SK-N-SH (cell line): ENCODE results near the gene EHBP1L1. TPM values are rescaled to one million over a fixed set of nuclear protein-coding genes. Genes with fewer than 3 reads are reported as not detected.

ENCODE experiments used
- CTCF ChIA-PET: fragments of 300-600, 350-600 bp; formaldehyde crosslinking; extraction: SDS; loops from one replicate; lab custom pipeline; 2021; lab: Yijun Ruan, JAX
- POLR2A ChIA-PET: fragments of 350-600 bp; sonication (Branson Sonifier 250); formaldehyde crosslinking; extraction: SDS; loops from one replicate; lab custom pipeline; 2020; ENCODE audit warnings: antibody characterized with exemption, inconsistent platforms; lab: Yijun Ruan, JAX
- DNase-seq: peaks from one replicate; pipeline ENCODE4 v3.0.0; 2012
- H2AFZ ChIP-seq: fragments of 200-600 bp; sonication (generic); 2 replicates; pipeline ENCODE4 v1.8.1; 2016; ENCODE audit warnings: antibody characterized with exemption, mild to moderate bottlenecking, low read depth
- H3F3A ChIP-seq: fragments of 200-600 bp; sonication (generic); replicated peaks from 2 replicates; pipeline ENCODE3; 2016; ENCODE audit warnings: antibody characterized with exemption, mild to moderate bottlenecking; ENCODE audit not compliant: insufficient read depth
- H3K27ac ChIP-seq, 2 experiments: fragments of 200-500 bp in 1 of 2; fragments of 200-600 bp in 1 of 2; sonication (Bioruptor generic) in 1 of 2; sonication (generic), shearing (Covaris generic) in 1 of 2; 2 replicates each; pipeline versions ENCODE4 v1.5.1 to v1.6.1; 2014 to 2016; ENCODE audit warnings: low read depth in 2 of 2, inconsistent platforms in 1 of 2, low read length in 1 of 2, mild to moderate bottlenecking in 1 of 2, mixed read lengths in 1 of 2
- H3K27me3 ChIP-seq: fragments of 200-600 bp; sonication (generic), shearing (Covaris generic); 2 replicates; pipeline ENCODE4 v1.6.1; 2016; ENCODE audit warnings: mixed run types; ENCODE audit not compliant: insufficient read depth
- H3K36me3 ChIP-seq, 2 experiments: fragments of 200-500 bp in 1 of 2; fragments of 200-600 bp in 1 of 2; sonication (Bioruptor generic) in 1 of 2; sonication (generic) in 1 of 2; replicated peaks in 1 of 2; 2 replicates each; pipeline versions ENCODE3 to v1.5.1; 2014 to 2016; ENCODE audit warnings: low read length in 1 of 2, mild to moderate bottlenecking in 1 of 2; ENCODE audit not compliant: insufficient read depth in 2 of 2, control insufficient read depth in 1 of 2
- H3K4me1 ChIP-seq, 2 experiments: fragments of 200-500 bp in 1 of 2; fragments of 200-600 bp in 1 of 2; sonication (Bioruptor generic) in 1 of 2; sonication (generic), shearing (Covaris generic) in 1 of 2; 2 replicates each; pipeline versions ENCODE4 v1.5.1 to v1.6.1; 2014 to 2016; ENCODE audit warnings: low read depth in 1 of 2, low read length in 1 of 2, mixed run types in 1 of 2; ENCODE audit not compliant: insufficient read depth in 2 of 2, control insufficient read depth in 1 of 2
- H3K4me2 ChIP-seq: fragments of 200-600 bp; sonication (generic), shearing (Covaris generic); 2 replicates; pipeline ENCODE4 v1.6.1; 2017; ENCODE audit warnings: mixed run types
- H3K4me3 ChIP-seq, 2 experiments: fragments of 200-500 bp in 1 of 2; fragments of 200-600 bp in 1 of 2; sonication (Bioruptor generic) in 1 of 2; sonication (generic), shearing (Covaris generic) in 1 of 2; 2 replicates each; pipeline versions ENCODE4 v1.5.1 to v1.8.1; 2014 to 2016; ENCODE audit warnings: low read depth in 2 of 2, inconsistent platforms in 1 of 2, low read length in 1 of 2, mild to moderate bottlenecking in 1 of 2, mixed read lengths in 1 of 2, moderate library complexity in 1 of 2
- H3K79me2 ChIP-seq: fragments of 200-600 bp; sonication (generic); 2 replicates; pipeline ENCODE4 v1.8.1; 2017; ENCODE audit warnings: mild to moderate bottlenecking; ENCODE audit not compliant: insufficient read depth
- H3K9ac ChIP-seq: fragments of 200-600 bp; sonication (generic); 2 replicates; pipeline ENCODE4 v1.6.1; 2017; ENCODE audit warnings: mixed run types
- H3K9me2 ChIP-seq: fragments of 200-600 bp; sonication (generic); 2 replicates; pipeline ENCODE4 v1.6.1; 2017; ENCODE audit warnings: mixed run types
- H3K9me3 ChIP-seq: fragments of 200-600 bp; sonication (generic); 2 replicates; pipeline ENCODE4 v1.6.1; 2017; ENCODE audit warnings: mixed run types, mild to moderate bottlenecking, moderate library complexity
- H4K20me1 ChIP-seq: fragments of 200-600 bp; sonication (generic); 2 replicates; pipeline ENCODE4 v1.6.1; 2017; ENCODE audit warnings: mild to moderate bottlenecking, mixed run types; ENCODE audit not compliant: insufficient read depth
- ELF1 ChIP-seq: IDR thresholded peaks from 2 replicates; pipeline ENCODE4 v1.4.0; 2012
- EZH2phosphoT487 ChIP-seq: fragments of 200-600 bp; sonication (generic); IDR thresholded peaks from 2 replicates; pipeline ENCODE4 v1.6.1; 2017; ENCODE audit warnings: low read depth, mixed run types, mild to moderate bottlenecking, antibody characterized with exemption, moderate library complexity, borderline replicate concordance
- FOXM1 ChIP-seq: IDR thresholded peaks from 2 replicates; pipeline ENCODE4 v1.4.0; 2012; ENCODE audit warnings: low read depth, mild to moderate bottlenecking
- GABPA ChIP-seq: IDR thresholded peaks from 2 replicates; pipeline ENCODE4 v1.4.0; 2012; ENCODE audit warnings: low read depth, mild to moderate bottlenecking
- GATA2 ChIP-seq: sonication (generic); formaldehyde crosslinking; IDR thresholded peaks from 2 replicates; pipeline ENCODE4 v1.5.0; 2020; ENCODE audit warnings: mild to moderate bottlenecking, missing genetic modification reagents
- IRF3 ChIP-seq: fragments of 150-350 bp; IDR thresholded peaks from 2 replicates; pipeline ENCODE4 v1.6.1; 2016; ENCODE audit warnings: mild to moderate bottlenecking, low read depth, low read length
- MEF2A ChIP-seq: IDR thresholded peaks from 2 replicates; pipeline ENCODE4 v1.4.0; 2012; ENCODE audit warnings: low read depth, borderline replicate concordance
- MXI1 ChIP-seq: IDR thresholded peaks from 2 replicates; pipeline ENCODE4 v1.6.1; 2012; ENCODE audit warnings: mild to moderate bottlenecking, low read depth, low read length, improper control_type of control experiment
- NFIC ChIP-seq: IDR thresholded peaks from 2 replicates; pipeline ENCODE4 v1.4.0; 2012; ENCODE audit warnings: borderline replicate concordance
- NRF1 ChIP-seq: IDR thresholded peaks from 2 replicates; pipeline ENCODE4 v1.6.1; 2012; ENCODE audit warnings: low read depth, mild to moderate bottlenecking, low read length
- PBX3 ChIP-seq: IDR thresholded peaks from 2 replicates; pipeline ENCODE4; 2012
- RCOR1 ChIP-seq: fragments of 150-350 bp; IDR thresholded peaks from 2 replicates; pipeline ENCODE4 v1.6.1; 2017; ENCODE audit warnings: antibody characterized with exemption, low read length
- RXRA ChIP-seq: IDR thresholded peaks from 2 replicates; pipeline ENCODE4 v1.4.0; 2012; ENCODE audit warnings: low read depth, mild to moderate bottlenecking, borderline replicate concordance
- SIN3A ChIP-seq: IDR thresholded peaks from 2 replicates; pipeline ENCODE4 v1.6.1; 2012; ENCODE audit warnings: low read depth, mild to moderate bottlenecking, low read length, moderate library complexity, borderline replicate concordance
- TCF12 ChIP-seq: IDR thresholded peaks from 2 replicates; pipeline ENCODE4 v1.4.0; 2012
- TEAD4 ChIP-seq: IDR thresholded peaks from 2 replicates; pipeline ENCODE4 v1.4.0; 2012; ENCODE audit warnings: mild to moderate bottlenecking, borderline replicate concordance; ENCODE audit not compliant: insufficient read depth
- USF1 ChIP-seq: IDR thresholded peaks from 2 replicates; pipeline ENCODE4 v1.4.0; 2012; ENCODE audit warnings: low read depth, borderline replicate concordance
- USF2 ChIP-seq: fragments of 150-350 bp; IDR thresholded peaks from 2 replicates; pipeline ENCODE4 v1.6.1; 2017; ENCODE audit warnings: antibody characterized with exemption, low read length, low read depth, borderline replicate concordance
- ZBTB33 ChIP-seq: IDR thresholded peaks from 2 replicates; pipeline ENCODE4 v1.4.0; 2012; ENCODE audit warnings: low read depth, borderline replicate concordance
- WGBS: methylation state at CpG from one replicate; pipeline ENCODE4 v1.1.6; 2017; ENCODE audit warnings: low lambda C conversion rate; 5-methylcytosine and 5-hydroxymethylcytosine counted together
- polyA plus RNA-seq, 3 experiments: library from polyadenylated mRNA; depleted of rRNA; stranded (reverse); fragments of >200 nt; gene quantifications; 2 replicates each; pipeline ENCODE4 v1.2.3, GENCODE V29; 2012

EHBP1L1 gene
- polyA plus RNA-seq, 1 of the 3 experiments (the other 2 are of a cell fraction): 48.7 TPM

- H3K9me2 ChIP-seq: no peaks in the 10 kb centered on the region
- H3K27me3 ChIP-seq: no peaks in the 10 kb centered on the region
- no peak for DNase-seq
- TF ChIP-seq NFIC: no peak
- no peak for TF ChIP-seq MXI1
- TF ChIP-seq GABPA: no peak
- no peak for TF ChIP-seq ZBTB33
- TF ChIP-seq IRF3: no peak
- no peak for TF ChIP-seq GATA2 (CRISPR knock-in tag)
- no peak for TF ChIP-seq TEAD4
- no peak for TF ChIP-seq RCOR1
- no peak overlapping the region; a peak in 1 of 4 replicates for H3K27ac ChIP-seq
- H4K20me1 ChIP-seq: 0 out of 2 replicates have a peak, but pooled peaks cover 3% of the 10 kb centered on the region
- H3F3A ChIP-seq: peaks cover 11% of the 10 kb centered on the region
- ChIA-PET POLR2A (interaction anchor here (0.7 kb wide), 1 partner anchor 12 kb away, joined by 3 read pairs; no protein-coding TSS in a partner anchor), CTCF (interaction anchor here (3.6 to 13.3 kb wide), 3 partner anchors 7 to 43 kb away, joined by 18 to 216 read pairs (median 22); partner anchors contain the start of genes FAM89B and KCNK7)
- no peak overlapping the region for H3K9ac ChIP-seq
- no peaks in the 10 kb centered on the region for H3K79me2 ChIP-seq
- H3K36me3 ChIP-seq: peaks cover 11 to 43% of the 10 kb centered on the region in 2 experiments
- peaks cover 0 to 7% of the 10 kb centered on the region in 2 experiments; a peak in 1 of 4 replicates for H3K4me1 ChIP-seq
- no peak overlapping the region for H3K4me3 ChIP-seq
- H3K9me3 ChIP-seq: no peaks in the 10 kb centered on the region
- no peak overlapping the region for H2AFZ ChIP-seq
- WGBS: 94% methylated on average over 8 of the region's 8 CpGs
- no peak overlapping the region for H3K4me2 ChIP-seq
Measured at GRCh38 chr11:65584106-65584505, 8.3 kb downstream of the EHBP1L1 start.

GRCh38 chr11:65584723-65585171 is 8.9 kb downstream of the EHBP1L1 start:
- H3K79me2 ChIP-seq: no peaks in the 10 kb centered on the region
- no peaks in the 10 kb centered on the region for H3K9me3 ChIP-seq
- TF ChIP-seq MEF2A: no peak
- TF ChIP-seq EZH2phosphoT487: no peak
- TF ChIP-seq NRF1: no peak
- TF ChIP-seq USF1: no peak
- no peak for TF ChIP-seq USF2
- no peak for TF ChIP-seq TCF12
- TF ChIP-seq ELF1: no peak
- no peak for TF ChIP-seq IRF3
- no peak for TF ChIP-seq PBX3
- no peak for TF ChIP-seq RXRA
- no peak for TF ChIP-seq FOXM1
- no peak for TF ChIP-seq SIN3A
- 92% methylated on average over 22 of the region's 46 CpGs for WGBS
- H3K4me2 ChIP-seq: no peak overlapping the region
- H3K4me1 ChIP-seq: peaks cover 0 to 7% of the 10 kb centered on the region in 2 experiments; a peak in 1 of 4 replicates
- H4K20me1 ChIP-seq: 0 out of 2 replicates have a peak, but pooled peaks cover 3% of the 10 kb centered on the region
- H3K27me3 ChIP-seq: no peaks in the 10 kb centered on the region
- peak; percentile 41 for DNase-seq
- H3K36me3 ChIP-seq: peaks cover 6 to 37% of the 10 kb centered on the region in 2 experiments
- ChIA-PET CTCF (interaction anchor here (3.6 to 12.8 kb wide), 3 partner anchors 7 to 44 kb away, joined by 18 to 216 read pairs (median 22); partner anchors contain the start of genes EHBP1L1 and FAM89B), POLR2A (no interaction called here)
- H3K27ac ChIP-seq: no peak overlapping the region
- H3K9me2 ChIP-seq: no peaks in the 10 kb centered on the region
- peaks cover 11% of the 10 kb centered on the region for H3F3A ChIP-seq
- H3K4me3 ChIP-seq: no peak overlapping the region
- H2AFZ ChIP-seq: no peak overlapping the region
- no peak overlapping the region for H3K9ac ChIP-seq
